Measurements from ENCODE around the gene SASH1.

Gene SASH1

DNA sequence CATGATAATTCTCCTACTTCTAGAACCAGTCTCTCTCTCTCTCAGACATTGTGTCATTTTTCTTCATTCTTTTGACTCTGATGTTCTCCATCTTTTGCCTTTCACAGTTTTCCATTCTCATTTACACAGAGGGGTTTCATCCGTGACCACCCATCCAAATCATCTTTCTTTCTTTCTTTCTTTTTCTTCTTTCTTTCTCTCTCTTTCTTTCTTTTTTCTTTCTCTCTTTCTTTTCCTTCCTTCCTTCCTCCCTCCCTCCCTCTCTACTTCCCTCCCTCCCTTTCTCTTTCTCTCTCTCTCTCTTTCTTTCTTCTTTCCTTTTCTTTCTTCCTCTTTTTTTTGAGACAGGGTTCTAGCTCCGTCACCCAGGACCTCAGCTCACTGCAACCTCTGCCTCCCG lies 19.9 kb upstream of the SASH1 start:
- Mint-ChIP-seq H3K9me3 (no peaks in the 10 kb centered on the region), H3K4me1 (no peaks in the 10 kb centered on the region), H3K36me3 (no peaks in the 10 kb centered on the region), H3K27ac (no peak overlapping the region), H3K4me3 (no peak overlapping the region), H3K27me3 (peaks cover 3% of the 10 kb centered on the region)

DNA sequence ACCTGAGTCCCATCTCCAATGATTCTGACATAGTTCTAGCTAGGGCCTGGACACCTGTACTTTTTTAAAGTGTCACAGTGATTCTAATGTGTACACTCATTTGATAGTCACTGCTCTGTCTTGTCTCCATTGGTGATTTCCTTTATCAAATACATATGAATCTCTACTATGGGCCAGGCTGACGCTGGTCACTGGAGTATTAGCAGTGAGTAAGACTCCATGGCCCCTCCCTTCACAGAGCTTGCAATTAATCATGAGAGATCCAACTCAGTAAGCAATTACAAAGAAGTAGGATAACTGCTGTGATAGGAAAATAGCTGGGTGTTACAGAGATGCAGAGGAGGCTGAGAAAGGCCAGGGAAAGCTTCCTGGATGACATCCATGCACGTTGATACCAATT lies 19.3 kb upstream of the SASH1 start:
- no peak overlapping the region for H3K4me3 Mint-ChIP-seq
- no peaks in the 10 kb centered on the region for H3K4me1 Mint-ChIP-seq
- H3K27ac Mint-ChIP-seq: no peak overlapping the region
- H3K27me3 Mint-ChIP-seq: peaks cover 3% of the 10 kb centered on the region
- no peaks in the 10 kb centered on the region for H3K9me3 Mint-ChIP-seq
- H3K36me3 Mint-ChIP-seq: no peaks in the 10 kb centered on the region

DNA sequence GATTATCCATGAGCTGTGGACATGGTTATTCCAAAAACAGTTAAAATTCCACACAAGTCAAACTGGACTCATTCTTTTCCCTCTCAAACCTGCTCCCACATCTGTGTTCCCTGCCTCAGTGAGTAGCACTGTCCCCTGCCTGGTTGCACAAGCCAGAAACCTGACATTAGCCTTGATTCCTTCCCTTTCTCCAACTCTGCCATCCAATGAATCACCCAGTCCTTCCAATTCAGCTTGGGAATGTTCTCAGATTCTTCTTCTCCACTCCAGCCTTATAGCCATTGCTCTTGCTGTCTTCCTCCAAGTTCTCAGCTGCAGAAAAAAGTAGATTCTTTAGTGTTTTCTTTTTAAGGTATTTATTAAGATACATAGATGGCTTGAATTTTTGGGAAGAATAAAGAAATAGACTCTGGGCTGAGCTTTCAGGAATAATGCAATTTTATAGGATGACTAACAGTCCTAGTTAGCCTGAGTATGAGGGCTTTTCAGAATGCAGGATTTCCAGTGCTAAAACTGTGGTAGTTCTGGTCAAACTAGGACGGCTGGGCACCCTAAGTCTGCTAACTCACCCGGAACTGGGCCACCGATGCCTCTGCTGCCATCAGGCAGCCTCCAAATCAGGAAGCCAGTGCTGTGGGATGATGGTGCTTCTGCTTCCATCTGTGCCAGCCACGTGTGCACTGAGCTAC lies 18.2 kb upstream of the SASH1 start:
- no peak overlapping the region for H3K4me3 Mint-ChIP-seq
- H3K4me1 Mint-ChIP-seq: no peaks in the 10 kb centered on the region
- H3K27me3 Mint-ChIP-seq: peaks cover 5% of the 10 kb centered on the region
- H3K9me3 Mint-ChIP-seq: no peaks in the 10 kb centered on the region
- H3K36me3 Mint-ChIP-seq: no peaks in the 10 kb centered on the region
- no peak overlapping the region for H3K27ac Mint-ChIP-seq

DNA sequence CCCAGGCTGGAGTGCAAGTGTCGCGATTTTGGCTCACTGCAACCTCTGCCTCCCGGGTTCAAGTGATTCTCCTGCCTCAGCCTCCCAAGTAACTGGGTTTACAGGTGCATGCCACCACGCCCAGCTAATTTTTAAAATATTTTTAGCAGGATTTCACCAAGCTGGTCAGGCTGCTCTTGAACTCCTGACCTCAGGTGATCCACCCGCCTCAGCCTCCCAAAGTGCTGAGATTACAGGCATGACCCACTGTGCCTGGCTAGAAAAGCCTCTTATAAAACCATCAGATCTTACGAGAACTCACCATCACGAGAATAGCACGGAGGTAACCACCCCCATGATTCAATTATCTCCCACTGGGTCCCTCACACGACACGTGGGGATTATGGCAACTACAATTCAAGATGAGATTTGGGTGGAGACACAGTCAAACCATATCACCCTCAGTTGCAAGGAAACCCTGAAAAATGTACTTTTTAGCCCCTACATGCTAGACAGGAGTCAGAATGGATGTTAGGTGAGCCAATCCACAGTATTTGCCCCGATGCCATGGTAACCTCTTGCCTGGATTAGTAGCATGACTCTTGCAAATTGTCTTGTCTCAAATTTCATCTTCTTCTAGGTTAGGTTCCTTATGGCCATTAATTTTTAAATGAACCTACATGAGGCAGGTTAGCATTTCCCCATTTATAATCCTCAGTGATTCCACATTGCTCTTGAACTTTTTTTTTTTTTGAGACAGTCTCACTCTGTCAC lies 17.1 kb upstream of the SASH1 start:
- no peaks in the 10 kb centered on the region for H3K4me1 Mint-ChIP-seq
- no peak overlapping the region for H3K27ac Mint-ChIP-seq
- H3K9me3 Mint-ChIP-seq: no peaks in the 10 kb centered on the region
- peaks cover 7% of the 10 kb centered on the region for H3K27me3 Mint-ChIP-seq
- no peak overlapping the region for H3K4me3 Mint-ChIP-seq
- H3K36me3 Mint-ChIP-seq: no peaks in the 10 kb centered on the region

DNA sequence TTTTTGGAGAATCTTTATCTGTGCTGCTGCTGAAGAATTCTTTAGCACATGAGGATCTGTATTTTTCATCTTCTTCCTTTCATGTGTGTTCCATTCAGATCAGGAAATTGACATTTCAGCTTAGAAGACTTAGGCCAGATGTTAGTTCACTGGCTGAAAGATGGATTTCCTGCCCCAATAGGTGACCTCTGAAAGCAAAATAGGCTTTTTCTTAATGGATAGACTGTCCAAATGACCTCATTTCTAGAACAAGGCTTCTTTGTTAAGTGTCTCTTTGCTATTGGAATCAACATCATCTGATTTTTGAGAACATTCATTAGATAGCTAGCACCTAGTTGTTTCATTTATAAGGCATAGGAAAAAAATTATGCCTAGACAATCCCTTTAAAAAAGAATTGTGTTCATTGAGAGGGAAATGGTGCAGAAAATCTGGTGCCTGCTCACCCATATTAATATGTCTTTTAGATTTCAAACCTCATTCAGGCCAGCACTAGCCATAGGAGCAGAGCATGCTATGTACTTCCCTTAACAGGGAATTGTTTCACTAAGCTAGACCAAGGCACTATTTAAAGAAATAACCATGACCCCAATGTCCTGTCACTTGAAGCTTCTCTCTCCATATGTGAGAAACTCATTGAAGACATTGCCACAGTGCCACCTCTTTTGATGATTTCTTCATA lies 13.6 kb upstream of the SASH1 start:
- Mint-ChIP-seq H3K9me3 (no peaks in the 10 kb centered on the region), H3K27ac (no peak overlapping the region), H3K36me3 (no peaks in the 10 kb centered on the region), H3K4me3 (no peak overlapping the region), H3K27me3 (peaks cover 11% of the 10 kb centered on the region), H3K4me1 (no peaks in the 10 kb centered on the region)

DNA sequence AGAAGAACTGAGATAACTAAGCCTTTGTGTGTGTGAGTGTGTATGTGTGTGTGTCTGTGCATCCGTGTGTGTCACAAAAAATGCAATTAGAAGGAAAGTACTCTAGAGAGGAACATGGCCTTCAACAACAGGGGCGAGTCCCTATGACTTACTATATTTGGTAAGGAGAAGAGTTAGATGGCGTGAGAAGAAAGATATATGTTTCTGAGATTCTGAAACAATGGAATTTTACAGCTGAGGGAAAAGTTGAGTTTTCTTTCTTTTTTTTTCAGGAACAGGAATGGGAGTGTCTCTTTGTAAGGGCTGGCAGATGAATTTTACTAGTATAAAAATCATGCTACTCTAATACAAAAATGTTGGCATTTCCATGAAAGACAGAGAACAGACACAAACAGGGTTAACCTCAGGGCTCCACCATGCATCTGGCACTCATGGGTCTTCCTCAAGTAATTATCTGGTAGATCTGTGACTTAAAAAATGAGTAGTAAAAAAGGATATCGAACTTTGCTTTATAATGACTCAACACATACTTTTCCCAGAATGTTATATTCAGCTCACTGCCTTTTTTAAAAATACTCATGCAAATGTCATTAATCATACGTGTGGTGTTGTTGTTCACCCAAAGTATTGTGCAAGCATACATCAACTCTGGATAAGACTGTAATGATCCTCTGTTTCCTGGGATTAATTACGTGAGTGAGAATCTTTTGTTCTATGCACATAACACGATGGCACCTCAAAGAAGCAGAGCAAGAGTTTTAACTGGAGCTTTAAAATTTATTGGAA lies 12.8 kb upstream of the SASH1 start:
- Mint-ChIP-seq H3K4me1 (no peaks in the 10 kb centered on the region), H3K9me3 (no peaks in the 10 kb centered on the region), H3K36me3 (no peaks in the 10 kb centered on the region), H3K27ac (no peak overlapping the region), H3K4me3 (no peak overlapping the region), H3K27me3 (peaks cover 11% of the 10 kb centered on the region)

DNA sequence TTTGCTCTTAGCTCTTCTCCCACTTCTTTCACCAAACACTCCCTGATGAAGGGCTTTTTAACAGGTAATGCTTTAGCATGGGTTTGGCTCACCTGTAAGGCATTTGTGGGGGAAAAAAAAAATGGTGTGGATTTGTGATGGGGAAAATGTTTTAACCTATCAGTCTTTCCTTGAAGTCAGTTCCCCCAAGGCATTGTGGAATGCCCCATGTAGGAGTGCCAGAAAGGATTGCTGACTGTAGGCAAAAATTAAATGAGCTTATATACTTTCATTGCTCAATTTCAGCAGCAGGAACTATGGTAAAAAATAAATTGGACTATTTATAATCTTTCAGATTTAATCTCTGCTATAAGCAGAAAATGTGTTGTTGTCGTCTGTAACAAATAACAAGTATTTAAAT lies 10.6 kb upstream of the SASH1 start:
- Mint-ChIP-seq H3K9me3 (no peaks in the 10 kb centered on the region), H3K27me3 (peaks cover 10% of the 10 kb centered on the region), H3K4me3 (no peak overlapping the region), H3K36me3 (no peaks in the 10 kb centered on the region), H3K27ac (no peak overlapping the region), H3K4me1 (no peaks in the 10 kb centered on the region)

DNA sequence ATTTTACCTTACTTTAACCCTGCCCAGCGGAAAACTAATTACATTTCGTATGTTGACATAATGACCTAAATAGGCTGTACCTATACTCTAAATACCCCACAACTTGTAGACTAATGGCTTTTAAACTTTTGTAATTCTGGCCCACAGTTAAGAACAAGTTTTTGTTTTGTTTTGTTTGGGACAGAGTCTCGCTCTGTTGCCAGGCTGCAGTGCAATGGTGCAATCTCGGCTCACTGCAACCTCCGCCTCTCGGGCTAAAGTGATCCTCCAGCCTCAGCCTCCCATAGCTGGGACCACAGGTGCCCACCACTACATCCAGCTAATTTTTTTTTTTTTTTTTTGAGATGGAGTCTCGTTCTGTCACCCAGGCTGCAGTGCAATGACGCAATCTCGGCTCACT lies 5.7 kb upstream of the SASH1 start:
- Mint-ChIP-seq H3K36me3 (no peaks in the 10 kb centered on the region), H3K27me3 (peaks cover 9% of the 10 kb centered on the region), H3K27ac (no peak overlapping the region), H3K9me3 (no peaks in the 10 kb centered on the region), H3K4me3 (no peak overlapping the region), H3K4me1 (no peaks in the 10 kb centered on the region)

DNA sequence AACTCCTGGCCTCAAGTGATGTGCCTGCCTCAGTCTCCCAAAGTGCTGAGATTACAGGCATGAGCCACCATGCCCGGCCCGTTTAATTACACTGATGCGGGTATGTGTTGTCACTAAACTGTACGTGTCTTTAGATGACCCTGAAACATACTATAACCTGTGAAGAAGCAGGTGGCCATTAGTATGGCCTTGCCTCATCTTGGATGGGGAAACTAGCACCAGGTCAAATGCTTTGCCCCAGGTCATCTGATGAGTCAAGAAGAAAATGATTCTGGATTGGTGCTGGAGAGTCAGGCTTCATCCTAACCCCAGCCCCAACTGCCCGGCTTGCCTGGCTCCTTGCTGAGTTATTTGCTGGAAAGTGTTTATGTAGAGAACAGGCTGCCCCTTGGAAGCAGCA lies 2.9 kb upstream of the SASH1 start:
- peaks cover 4% of the 10 kb centered on the region for H3K4me1 Mint-ChIP-seq
- no peak overlapping the region for H3K4me3 Mint-ChIP-seq
- no peak overlapping the region for H3K27ac Mint-ChIP-seq
- H3K36me3 Mint-ChIP-seq: no peaks in the 10 kb centered on the region
- H3K27me3 Mint-ChIP-seq: peaks cover 22% of the 10 kb centered on the region
- no peaks in the 10 kb centered on the region for H3K9me3 Mint-ChIP-seq

DNA sequence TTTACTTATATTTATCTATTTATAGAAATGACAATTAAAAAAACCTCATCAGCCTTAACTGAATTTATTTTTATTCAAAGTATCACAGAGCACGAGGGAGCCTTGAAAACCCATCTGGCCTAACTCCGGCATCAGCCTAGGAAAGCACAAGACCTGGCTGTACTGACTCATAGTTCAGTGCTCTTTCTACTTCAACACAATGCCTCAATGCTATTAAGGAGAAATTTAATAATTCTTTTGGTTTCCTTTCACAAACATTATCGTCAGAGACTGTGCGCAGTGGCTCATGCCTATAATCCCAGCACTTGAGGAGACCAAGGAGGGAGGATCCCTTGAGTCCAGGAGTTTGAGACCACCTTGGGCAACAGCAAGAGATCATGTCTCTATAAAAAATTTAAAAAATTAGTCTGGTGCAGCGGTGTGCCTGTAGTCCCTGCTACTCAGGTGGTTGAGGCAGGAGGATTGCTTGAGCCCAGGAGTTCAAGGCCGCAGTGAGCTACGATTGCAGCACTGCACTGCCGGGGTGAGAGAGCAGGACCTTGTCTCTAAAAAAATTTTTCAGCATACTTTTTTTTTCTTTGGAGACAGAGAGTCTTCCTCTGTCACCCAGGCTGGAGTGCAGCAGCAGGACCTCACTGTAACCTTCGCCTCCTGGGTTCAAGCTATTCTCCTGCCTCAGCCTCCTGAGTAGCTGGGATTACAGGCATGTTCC lies 1.9 kb upstream of the SASH1 start:
- no peak overlapping the region for H3K4me3 Mint-ChIP-seq
- no peaks in the 10 kb centered on the region for H3K9me3 Mint-ChIP-seq
- no peaks in the 10 kb centered on the region for H3K36me3 Mint-ChIP-seq
- peaks cover 29% of the 10 kb centered on the region for H3K27me3 Mint-ChIP-seq
- H3K27ac Mint-ChIP-seq: no peak overlapping the region
- H3K4me1 Mint-ChIP-seq: peaks cover 4% of the 10 kb centered on the region

DNA sequence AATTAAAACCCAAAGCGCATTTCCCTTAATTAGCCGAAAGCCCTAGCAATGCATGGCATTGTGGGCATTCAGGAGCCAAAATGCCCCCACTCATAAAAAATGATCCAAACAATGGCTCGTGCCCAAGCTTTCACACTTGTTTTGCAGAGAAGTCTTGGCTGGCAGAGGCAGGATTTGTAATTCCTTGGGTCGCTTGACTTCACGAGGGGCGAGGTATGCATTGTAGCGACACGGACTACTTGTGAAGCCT lies 613 bp upstream of the SASH1 start:
- Mint-ChIP-seq H3K27me3 (peaks cover 35% of the 10 kb centered on the region), H3K4me3 (peak overlapping the region; percentile 68), H3K27ac (no peak overlapping the region)

DNA sequence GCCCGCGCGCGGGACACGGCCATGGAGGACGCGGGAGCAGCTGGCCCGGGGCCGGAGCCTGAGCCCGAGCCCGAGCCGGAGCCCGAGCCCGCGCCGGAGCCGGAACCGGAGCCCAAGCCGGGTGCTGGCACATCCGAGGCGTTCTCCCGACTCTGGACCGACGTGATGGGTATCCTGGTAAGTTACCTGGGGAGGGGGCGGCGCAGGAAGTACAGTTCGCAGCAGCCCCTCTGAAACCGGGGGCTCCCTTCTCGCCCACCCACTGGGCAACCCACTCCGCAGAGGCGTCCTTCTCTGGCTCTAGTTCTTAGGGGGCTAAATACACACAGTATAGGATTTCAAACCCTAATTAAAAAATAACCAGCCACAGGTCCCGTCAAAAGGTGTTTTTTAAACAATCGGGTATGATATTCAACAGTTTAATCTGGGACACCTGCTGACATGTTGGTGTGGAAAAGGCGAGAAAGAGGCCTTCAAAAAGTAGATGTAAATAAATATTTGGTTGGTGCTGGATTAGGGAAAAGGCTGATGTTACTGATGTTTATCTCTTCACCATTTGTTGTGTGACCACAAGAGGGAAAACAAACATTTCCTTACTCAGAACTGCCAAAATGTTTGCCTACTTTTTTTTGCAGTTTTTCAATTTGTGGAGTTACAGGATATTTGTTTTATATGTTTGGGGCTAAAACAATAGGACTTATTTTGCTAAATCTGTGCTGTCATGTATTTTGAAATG lies 577 bp downstream of the SASH1 start:
- H3K27me3 Mint-ChIP-seq: peaks cover 39% of the 10 kb centered on the region
- H3K4me3 Mint-ChIP-seq: peak overlapping the region; percentile 30
- H3K4me1 Mint-ChIP-seq: peaks cover 4% of the 10 kb centered on the region
- no peaks in the 10 kb centered on the region for H3K36me3 Mint-ChIP-seq
- no peak overlapping the region for H3K27ac Mint-ChIP-seq
- no peaks in the 10 kb centered on the region for H3K9me3 Mint-ChIP-seq

More for the DNA sequence above, 613 bp upstream of the SASH1 start:
- Mint-ChIP-seq H3K9me3 (no peaks in the 10 kb centered on the region), H3K36me3 (no peaks in the 10 kb centered on the region), H3K4me1 (peaks cover 4% of the 10 kb centered on the region)

DNA sequence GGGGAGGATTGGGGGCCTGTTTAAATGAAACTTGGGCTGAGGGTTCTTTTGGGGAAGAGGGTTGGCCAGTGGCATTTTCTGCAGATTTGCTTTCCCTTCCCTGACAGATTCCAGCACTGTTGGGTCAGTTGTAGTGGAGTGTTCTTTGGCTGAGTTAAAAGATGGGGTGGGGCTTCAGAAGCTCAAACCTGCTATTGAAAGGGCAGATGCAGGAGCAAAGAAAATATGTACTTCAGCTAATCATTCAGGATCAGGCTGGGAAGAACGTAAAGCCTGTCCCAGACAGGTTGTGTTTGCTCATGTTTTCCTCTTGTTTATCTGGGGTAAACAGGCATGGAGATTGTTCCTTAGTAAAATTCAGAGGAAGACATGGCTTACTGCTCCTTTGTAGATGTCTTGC lies 2.5 kb downstream of the SASH1 start:
- Mint-ChIP-seq H3K27me3 (peaks cover 41% of the 10 kb centered on the region), H3K36me3 (no peaks in the 10 kb centered on the region), H3K27ac (no peak overlapping the region), H3K4me1 (peaks cover 4% of the 10 kb centered on the region), H3K9me3 (no peaks in the 10 kb centered on the region), H3K4me3 (no peak overlapping the region)

DNA sequence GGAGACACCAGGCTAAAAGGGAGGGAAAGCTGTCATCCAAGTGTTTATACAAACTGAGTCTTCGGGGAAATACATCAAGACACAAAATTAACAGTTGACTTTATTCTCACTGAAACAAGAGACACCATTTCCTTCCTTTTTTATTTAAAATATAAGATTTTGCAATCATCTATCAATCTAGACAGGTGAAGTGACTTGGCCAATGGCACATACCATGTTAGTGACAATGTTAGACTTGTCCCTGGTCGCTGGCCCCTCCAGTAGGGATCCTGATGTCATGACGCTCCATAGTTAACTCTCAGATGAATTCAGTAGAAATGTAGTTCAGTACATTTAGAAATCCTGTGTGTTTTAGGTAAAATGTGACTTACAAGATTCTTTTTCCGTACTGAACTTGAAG lies 2.9 kb downstream of the SASH1 start:
- Mint-ChIP-seq H3K27ac (no peak overlapping the region), H3K4me3 (no peak overlapping the region), H3K27me3 (peaks cover 41% of the 10 kb centered on the region)

More for the DNA sequence above, 2.9 kb downstream of the SASH1 start:
- no peaks in the 10 kb centered on the region for H3K36me3 Mint-ChIP-seq
- H3K9me3 Mint-ChIP-seq: no peaks in the 10 kb centered on the region
- peaks cover 4% of the 10 kb centered on the region for H3K4me1 Mint-ChIP-seq

All from activated naive CD4-positive, alpha-beta T cell treated with anti-CD3 and anti-CD28 coated beads, Interleukin-2, amount 50 U/mL, for 24 hours (primary cell).